ENCODE measurements around the gene CLIP1. TPM values are rescaled to one million over a fixed set of nuclear protein-coding genes. Genes with fewer than 3 reads are reported as not detected.
"Not testable (repeated sequence)": the region's sequence is repeated elsewhere in the genome, so short reads cannot be mapped to it uniquely, and the experiment has no call there.

Gene CLIP1
- total RNA-seq, 1 donor from 2014 or later = 55.8 TPM

DNA sequence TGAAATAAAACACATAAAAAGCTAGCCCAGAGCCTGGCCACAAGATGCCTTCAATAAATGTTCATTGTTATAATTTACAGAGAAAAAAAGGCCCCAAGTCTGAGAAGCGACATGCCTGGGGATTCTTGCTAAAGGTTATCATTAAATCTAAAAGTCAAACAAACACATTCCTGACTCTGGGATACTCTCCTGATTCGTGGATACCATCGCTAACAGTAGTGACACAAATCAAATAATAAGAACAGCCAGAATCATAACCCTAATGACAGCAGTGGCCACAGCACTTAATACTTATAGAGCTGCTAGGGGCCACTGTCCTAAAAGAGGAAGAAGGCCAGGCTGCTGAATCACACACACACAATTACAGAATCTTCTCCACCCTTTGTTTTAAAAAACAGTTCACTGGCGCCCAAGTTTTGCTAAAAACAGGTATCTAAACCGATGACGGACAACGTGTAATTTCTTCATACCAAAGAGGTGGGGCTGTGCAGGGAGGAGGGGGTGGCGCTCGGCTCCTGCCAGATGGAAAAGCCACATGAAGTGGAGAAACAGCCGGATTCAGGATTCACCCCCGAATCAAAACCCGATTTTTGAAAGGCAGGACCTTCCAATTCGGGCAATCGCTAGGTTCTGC is 1.2 kb downstream of the CLIP1 start:
- TF ChIP-seq, protein P1, sequence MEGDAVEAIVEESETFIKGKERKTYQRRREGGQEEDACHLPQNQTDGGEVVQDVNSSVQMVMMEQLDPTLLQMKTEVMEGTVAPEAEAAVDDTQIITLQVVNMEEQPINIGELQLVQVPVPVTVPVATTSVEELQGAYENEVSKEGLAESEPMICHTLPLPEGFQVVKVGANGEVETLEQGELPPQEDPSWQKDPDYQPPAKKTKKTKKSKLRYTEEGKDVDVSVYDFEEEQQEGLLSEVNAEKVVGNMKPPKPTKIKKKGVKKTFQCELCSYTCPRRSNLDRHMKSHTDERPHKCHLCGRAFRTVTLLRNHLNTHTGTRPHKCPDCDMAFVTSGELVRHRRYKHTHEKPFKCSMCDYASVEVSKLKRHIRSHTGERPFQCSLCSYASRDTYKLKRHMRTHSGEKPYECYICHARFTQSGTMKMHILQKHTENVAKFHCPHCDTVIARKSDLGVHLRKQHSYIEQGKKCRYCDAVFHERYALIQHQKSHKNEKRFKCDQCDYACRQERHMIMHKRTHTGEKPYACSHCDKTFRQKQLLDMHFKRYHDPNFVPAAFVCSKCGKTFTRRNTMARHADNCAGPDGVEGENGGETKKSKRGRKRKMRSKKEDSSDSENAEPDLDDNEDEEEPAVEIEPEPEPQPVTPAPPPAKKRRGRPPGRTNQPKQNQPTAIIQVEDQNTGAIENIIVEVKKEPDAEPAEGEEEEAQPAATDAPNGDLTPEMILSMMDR (conservative IDR thresholded peaks at IDR 0.05) = no peak
- Mint-ChIP-seq H3K36me3 (ENCODE audit: low read depth) (no peaks in the 10 kb centered on the region), H3K27me3 (ENCODE audit: low read depth) (no peaks in the 10 kb centered on the region), H3K27ac (ENCODE audit: unreplicated experiment) (peak overlapping the region; percentile 73), H3K4me3 (peak overlapping the region; percentile 97), H3K9me3 (no peaks in the 10 kb centered on the region), H3K4me1 (peaks cover 38% of the 10 kb centered on the region)
- no peak for DNase-seq (ENCODE audit: low read depth, low spot score)

DNA sequence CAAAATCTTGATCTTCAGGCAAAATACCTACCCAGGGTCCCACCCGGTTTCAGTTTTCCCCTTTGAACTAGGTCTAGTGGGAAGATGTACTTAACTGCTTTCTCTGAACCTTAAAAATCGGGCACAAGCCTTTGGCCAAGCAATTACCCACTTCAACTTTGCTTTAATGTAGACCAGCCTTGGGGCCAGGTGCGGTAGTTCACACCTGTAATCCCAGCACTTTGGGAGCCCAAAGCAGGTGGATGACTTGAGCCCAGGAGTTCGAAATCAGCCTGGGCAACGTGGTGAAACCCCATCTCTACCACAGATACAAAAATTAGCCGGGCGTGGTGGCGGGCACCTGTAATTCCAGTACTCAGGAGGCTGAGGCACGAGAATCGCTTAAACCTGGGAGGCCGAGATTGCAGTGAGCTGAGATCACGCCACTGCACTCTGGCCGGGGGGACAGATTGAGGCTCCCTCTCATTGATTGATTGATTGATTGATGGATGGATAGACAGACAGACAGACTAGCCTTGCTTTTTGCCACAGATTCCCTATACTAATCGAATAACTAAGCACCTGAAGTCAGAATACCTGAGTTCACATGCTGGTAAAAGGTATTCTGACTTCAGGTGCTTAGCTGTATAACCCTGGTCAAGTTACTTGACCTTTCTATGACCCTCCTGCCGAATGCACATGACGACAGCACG is 1.9 kb downstream of the CLIP1 start:
- H3K9me3 Mint-ChIP-seq = no peaks in the 10 kb centered on the region
- no peak for DNase-seq (ENCODE audit: low read depth, low spot score)
- TF ChIP-seq, protein P1 (conservative IDR thresholded peaks at IDR 0.05) = no peak
- H3K36me3 Mint-ChIP-seq (ENCODE audit: low read depth) = no peaks in the 10 kb centered on the region
- H3K27me3 Mint-ChIP-seq (ENCODE audit: low read depth) = no peaks in the 10 kb centered on the region
- H3K4me3 Mint-ChIP-seq = peak overlapping the region; percentile 97
- peak overlapping the region; percentile 73 for H3K27ac Mint-ChIP-seq (ENCODE audit: unreplicated experiment)
- H3K4me1 Mint-ChIP-seq = peaks cover 37% of the 10 kb centered on the region

DNA sequence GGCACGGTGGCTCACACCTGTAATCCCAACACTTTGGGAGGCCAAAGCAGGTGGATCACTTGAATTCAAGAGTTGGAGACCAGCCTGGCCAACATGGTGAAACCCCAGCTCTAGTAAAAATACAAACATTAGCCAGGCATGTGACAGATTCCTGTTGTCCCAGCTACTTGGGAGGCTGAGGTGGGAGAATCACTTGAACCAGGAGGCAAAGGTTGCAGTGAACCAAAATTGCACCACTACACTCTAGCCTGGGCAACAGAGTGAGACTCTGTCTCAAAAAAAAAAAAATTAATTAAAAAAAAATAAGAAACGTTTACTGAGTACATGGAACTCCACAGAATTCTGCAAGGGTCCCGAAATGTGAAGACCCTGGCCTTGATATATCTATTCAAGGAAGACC is 3.4 kb downstream of the CLIP1 start:
- not testable (repeated sequence) for H3K27me3 Mint-ChIP-seq (ENCODE audit: low read depth); H3K9me3 Mint-ChIP-seq; DNase-seq (ENCODE audit: low read depth, low spot score); H3K36me3 Mint-ChIP-seq (ENCODE audit: low read depth); H3K27ac Mint-ChIP-seq (ENCODE audit: unreplicated experiment)
- H3K4me1 Mint-ChIP-seq = peaks cover 30% of the 10 kb centered on the region
- peak overlapping the region; percentile 97 for H3K4me3 Mint-ChIP-seq

DNA sequence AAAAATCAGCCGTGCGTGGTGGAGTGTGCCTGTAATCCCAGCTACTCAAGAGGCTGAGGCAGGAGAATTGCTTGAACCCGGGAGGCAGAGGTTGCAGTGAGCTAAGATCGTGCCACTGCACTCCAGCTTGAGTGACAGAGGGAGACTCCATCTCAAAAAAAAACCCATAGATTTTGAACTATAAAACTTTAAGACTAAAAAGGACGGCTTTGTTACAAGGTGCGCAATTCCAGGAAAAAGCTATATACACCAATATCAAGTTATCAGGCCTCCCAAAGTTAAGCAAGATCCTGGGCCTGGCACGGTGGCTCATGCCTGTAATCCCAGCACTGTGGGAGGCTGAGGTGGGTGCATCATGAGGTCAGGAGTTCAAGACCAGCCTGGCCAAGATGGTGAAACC is 6.8 kb downstream of the CLIP1 start:
- not testable (repeated sequence) for H3K27ac Mint-ChIP-seq (ENCODE audit: unreplicated experiment); H3K4me3 Mint-ChIP-seq; DNase-seq (ENCODE audit: low read depth, low spot score); H3K9me3 Mint-ChIP-seq; H3K27me3 Mint-ChIP-seq (ENCODE audit: low read depth); H3K36me3 Mint-ChIP-seq (ENCODE audit: low read depth)
- peaks cover 17% of the 10 kb centered on the region for H3K4me1 Mint-ChIP-seq

DNA sequence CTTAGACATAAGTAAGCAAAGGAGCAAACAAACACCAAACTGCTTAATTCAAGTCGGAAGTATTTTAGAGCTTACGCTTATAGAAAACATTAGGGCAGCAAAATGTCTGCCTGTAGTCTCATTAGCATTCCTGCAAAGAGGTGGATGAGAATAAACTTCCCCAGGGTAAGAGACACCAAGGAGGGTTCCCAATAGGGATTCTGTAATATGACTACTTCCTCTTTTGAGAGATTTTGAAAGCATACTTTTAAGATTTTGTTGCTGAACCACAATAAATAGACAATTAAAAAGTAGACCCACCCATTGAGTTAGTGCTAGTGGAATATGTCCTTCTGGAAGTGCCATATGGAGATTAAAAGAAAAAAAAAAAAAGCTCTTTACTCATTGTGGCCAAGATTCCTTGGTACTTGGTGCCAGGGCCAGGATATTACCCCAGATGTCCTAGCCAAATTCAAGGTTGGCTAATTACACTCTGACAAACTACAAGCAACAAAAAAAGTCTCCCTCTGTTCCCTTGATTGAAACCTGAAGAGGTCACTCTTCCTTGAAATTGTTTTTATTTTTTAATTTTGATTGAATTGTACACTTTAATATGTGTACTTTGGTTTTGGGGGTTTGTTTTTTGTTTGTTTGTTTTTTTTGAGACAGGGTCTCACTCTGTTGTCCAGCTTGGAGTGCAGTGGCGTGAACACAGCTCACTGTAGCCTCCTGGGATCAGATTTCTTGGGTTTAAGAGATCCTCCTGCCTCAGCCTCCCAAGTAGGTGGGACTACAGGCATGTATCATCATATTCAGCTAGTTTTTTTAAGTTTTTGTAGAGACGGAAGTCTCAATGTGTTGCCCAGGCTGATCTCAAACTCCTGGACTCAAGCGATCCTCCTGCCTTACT is 8.7 kb downstream of the CLIP1 start:
- TF ChIP-seq, protein P1 (conservative IDR thresholded peaks at IDR 0.05) = no peak
- H3K27ac Mint-ChIP-seq (ENCODE audit: unreplicated experiment) = no peak overlapping the region

DNA sequence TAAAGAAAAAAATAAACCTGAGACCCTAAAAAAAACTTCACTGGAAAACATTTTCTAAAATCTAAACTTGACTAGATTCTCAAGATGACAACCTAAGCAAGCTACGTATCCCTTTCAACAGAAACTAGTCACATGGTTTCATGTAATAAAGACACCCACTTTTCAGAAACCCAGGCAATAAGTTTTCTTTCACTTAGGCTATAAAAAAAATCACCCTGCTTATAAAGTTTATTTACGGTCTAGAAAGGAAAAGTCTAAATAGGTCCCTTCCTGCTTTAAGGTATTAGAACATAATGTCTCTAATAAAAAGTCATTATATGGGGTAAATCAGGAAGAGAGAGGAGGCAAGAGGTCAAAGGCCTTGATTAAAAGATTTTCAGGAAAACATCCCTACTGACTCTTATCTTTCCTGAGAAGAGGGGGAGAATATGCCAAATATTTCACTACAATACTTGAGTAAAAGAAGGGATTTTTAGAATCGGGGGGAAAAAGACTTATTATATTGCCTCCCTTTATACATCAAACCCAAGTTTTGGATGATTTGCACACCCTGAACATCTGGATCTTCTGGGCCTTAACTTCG is 9.5 kb downstream of the CLIP1 start:
- TF ChIP-seq, protein P1 (conservative IDR thresholded peaks at IDR 0.05) = no peak
- Mint-ChIP-seq H3K4me3 (no peak overlapping the region), H3K4me1 (peaks cover 12% of the 10 kb centered on the region), H3K27me3 (ENCODE audit: low read depth) (no peaks in the 10 kb centered on the region), H3K27ac (ENCODE audit: unreplicated experiment) (no peak overlapping the region), H3K9me3 (no peaks in the 10 kb centered on the region), H3K36me3 (ENCODE audit: low read depth) (peaks cover 7% of the 10 kb centered on the region)
- no peak for DNase-seq (ENCODE audit: low read depth, low spot score)

More for the DNA sequence above, 8.7 kb downstream of the CLIP1 start:
- DNase-seq (ENCODE audit: low read depth, low spot score) = no peak
- Mint-ChIP-seq H3K4me1 (peaks cover 14% of the 10 kb centered on the region), H3K36me3 (ENCODE audit: low read depth) (peaks cover 7% of the 10 kb centered on the region), H3K9me3 (no peaks in the 10 kb centered on the region), H3K4me3 (no peak overlapping the region), H3K27me3 (ENCODE audit: low read depth) (no peaks in the 10 kb centered on the region)

All from neural crest cell (in vitro differentiated cells).